ENCODE measurements around the gene F13A1.

- no peak for TF ChIP-seq CTCF (IDR thresholded peaks at IDR 0.05)
- TF ChIP-seq POLR2A (IDR thresholded peaks at IDR 0.05) = no peak
These were observed 195.0 kb downstream of the F13A1 start for GRCh38 chr6:6125495-6125894.
